GM12874 (cell line): ENCODE data around the gene TRAF3IP1.

Source experiments
- TF ChIP-seq, protein P1 (sequence below): IDR thresholded peaks from 2 replicates; pipeline ENCODE4 v1.5.1; 2011; ENCODE audit warnings: low read depth, mild to moderate bottlenecking, control low read depth, low read length, moderate library complexity; ENCODE audit not compliant: insufficient read depth

TRAF3IP1 gene

DNA sequence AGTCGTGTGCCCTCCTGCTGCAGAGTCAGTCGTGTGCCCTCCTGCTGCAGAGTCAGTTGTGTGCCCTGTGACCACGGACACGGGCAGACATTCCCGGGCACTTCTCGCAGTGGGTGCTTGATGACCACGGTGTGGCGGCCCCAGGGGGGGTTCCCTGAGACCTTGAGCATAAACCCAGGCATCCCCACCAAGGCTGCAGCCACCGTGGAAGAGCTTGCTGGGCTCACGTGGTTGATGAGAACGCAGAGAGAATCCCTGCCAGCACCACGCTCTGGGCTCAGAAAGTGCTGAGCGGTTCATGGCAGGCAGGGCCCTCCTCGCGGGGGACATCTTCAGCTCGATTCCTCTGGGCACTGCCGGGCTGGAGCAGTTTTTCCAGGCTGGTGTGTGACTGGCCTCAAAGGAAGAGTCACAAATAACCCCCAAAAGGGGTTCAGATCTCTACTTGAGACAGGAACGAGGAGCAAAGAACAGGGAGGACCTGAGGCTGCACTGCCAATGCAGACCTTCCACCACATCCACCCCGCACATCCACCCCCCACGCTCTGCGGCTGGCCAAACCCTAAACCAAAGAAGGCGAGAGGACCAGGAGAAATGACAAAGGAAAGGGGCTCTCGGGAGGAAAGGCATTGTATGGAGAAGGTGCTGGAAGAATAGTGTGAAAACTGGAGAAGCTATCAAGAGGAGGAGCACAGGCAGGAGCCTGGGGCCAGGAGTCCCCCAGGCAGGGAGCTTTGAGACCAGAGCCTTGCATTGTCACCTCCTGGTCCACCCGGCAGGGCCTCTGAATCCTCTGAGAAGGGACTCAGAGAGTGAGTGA, 23.5 kb upstream of the TRAF3IP1 start:
- TF ChIP-seq, protein P1, sequence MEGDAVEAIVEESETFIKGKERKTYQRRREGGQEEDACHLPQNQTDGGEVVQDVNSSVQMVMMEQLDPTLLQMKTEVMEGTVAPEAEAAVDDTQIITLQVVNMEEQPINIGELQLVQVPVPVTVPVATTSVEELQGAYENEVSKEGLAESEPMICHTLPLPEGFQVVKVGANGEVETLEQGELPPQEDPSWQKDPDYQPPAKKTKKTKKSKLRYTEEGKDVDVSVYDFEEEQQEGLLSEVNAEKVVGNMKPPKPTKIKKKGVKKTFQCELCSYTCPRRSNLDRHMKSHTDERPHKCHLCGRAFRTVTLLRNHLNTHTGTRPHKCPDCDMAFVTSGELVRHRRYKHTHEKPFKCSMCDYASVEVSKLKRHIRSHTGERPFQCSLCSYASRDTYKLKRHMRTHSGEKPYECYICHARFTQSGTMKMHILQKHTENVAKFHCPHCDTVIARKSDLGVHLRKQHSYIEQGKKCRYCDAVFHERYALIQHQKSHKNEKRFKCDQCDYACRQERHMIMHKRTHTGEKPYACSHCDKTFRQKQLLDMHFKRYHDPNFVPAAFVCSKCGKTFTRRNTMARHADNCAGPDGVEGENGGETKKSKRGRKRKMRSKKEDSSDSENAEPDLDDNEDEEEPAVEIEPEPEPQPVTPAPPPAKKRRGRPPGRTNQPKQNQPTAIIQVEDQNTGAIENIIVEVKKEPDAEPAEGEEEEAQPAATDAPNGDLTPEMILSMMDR = no peak

DNA sequence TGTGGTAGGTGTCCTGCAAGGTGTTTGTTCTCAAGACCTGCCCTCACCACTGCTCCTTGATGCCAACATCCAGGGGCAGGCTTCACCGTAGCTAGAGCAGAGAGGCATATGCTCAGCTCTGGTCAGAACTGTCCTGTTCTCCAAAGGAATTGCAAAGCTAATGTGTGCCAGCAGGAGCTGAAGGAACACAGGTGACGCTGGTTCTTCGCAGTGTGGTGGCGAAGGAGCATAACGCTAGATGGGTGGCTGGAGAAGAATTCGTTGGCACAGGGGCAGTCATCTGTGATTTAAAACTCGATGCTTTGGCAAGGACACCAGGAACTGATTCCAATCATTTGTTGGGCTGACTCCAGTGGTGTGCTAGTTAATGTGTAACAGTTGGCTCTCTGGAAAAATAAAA, 20.5 kb upstream of the TRAF3IP1 start:
- TF ChIP-seq, protein P1 = no peak

DNA sequence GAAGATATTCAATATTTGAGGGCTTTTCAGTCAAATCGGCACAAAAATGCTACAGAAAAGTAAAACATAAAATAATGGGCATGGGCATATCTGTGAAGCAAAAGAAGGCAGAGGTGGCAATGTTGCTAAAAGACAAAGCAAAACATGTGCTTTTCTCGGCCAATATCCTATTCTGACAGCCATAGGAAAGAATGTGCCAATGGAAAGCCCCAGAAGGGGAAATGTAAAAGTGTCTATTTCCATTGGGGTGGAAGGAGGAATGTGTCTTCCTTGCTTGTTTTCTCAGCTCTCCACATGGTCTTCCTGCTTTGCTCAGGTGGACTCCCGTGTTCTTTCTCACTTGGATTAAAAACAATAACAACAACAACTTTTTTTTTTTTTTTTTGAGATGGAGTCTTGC, 18.2 kb upstream of the TRAF3IP1 start:
- TF ChIP-seq, protein P1 = no peak

DNA sequence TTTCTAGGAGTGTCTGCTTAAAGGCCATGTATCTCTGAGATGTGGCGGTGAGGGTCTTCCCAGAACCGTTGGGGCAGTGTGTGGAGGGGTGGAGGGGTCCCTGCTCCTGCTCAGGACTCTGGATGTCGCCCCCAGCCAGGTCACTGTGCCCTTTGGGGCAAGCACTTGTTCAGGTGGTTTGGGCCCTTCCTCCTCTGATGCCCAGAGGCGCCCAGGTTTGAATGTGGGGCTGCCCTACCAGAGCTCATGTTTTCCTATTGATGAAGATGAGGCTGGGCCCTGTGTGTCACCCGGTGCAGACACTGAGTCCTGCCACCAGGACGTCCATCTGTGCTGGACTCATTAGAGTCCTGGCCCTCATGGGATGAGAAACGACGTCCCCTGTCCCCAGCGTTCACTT, 17.6 kb upstream of the TRAF3IP1 start:
- TF ChIP-seq, protein P1 = no peak

DNA sequence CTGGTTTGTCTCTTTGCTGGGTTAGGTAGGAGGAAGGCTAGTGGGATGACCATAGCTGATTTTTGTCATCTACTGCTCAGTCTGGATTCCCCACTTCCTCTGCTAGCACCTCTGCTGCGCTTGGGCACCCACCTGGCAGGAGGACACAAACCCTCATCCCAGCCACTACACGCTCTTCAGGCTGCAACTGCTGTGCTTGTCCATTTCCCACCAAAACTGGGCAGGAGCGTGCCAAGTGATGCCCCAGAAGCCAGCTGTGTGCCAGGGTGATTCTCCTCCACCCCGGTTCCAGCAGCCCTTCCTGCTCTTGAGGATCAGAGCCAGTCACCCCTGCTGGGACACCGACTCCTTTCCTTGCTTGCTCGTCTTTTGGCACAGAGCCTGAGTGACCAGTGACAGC, 16.2 kb upstream of the TRAF3IP1 start:
- TF ChIP-seq, protein P1 = no peak

DNA sequence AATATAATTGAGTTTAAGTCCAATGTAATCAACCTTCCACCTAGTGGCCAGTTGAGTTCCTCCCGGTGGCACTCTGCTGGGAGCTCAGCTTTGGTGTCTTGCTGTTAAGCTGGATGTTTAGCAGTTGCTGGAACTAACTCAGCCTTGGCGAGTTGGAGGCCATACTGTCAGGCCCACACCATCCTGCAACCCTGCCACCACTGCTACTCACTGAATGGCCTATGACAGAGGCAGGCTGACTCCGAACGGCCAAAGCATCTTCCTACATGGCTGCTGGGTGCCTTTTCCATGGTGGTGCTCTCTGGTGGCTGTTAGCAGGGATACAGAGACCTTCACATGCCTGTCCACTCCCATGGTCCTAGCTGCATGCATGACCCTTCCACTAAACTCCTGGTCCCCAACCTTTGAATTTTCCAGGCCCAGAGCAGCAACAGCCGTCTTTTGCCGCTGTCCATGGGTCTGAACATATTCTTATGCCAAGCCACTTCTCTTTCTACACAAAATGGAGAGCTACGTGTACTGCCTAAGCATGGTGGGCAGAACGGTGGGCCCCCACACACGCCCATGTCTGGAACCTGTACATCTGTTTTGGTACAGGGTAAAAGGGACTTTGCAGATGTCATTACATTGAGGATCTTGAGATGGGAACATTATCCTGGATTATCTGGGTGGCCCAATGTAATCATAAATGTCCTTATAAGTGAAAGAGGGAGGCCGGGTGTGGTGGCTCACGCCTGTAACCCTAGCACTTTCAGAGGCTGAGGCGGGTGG, 15.0 kb upstream of the TRAF3IP1 start:
- TF ChIP-seq, protein P1 = peak; percentile 28; the same call in 1 of the 2 replicates

DNA sequence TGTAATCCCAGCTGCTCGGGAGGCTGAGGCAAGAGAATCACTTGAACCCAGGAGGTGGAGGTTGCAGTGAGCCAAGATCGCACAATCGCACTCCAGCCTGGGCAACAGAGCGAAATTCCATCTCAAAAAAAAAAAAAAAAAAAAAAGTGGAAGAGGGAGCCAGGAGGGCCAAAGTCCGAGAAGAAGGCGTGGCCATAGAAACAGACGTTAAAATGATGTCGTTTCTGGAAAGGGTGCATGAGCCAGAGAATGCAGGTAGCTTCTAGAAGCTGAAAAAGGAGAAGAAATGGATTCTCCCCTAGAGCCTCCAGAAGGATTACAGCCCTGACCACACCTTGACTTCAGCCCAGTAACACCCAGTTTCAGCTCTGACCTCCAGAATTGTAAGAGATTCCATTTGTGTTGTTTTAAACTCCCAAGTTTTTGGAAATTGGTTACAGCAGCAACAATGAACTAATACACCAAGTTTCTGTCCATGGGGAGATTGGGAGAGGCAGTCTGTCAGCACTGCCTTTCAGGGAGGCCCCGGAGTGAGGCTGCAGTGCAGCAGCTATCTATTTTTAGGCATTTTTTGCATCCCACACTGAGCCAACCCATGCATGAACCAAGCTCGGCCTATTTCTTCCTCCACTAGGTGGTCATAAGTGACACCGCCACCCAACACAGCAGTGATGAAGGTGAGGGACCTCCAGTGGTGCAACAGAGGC, 14.2 kb upstream of the TRAF3IP1 start:
- TF ChIP-seq, protein P1 = no peak
